ENCODE data around the gene SUPT4H1.

SUPT4H1 gene

GRCh38 chr17:58384897-58385296, 32.9 kb upstream of the SUPT4H1 start:
- H3K4me1 Mint-ChIP-seq (ENCODE audit: low read depth), result peaks cover 30% of the 10 kb centered on the region
- no peaks in the 10 kb centered on the region for H3K9me3 Mint-ChIP-seq (ENCODE audit: low read depth)
- H3K36me3 Mint-ChIP-seq, result peaks cover 2% of the 10 kb centered on the region
- peak overlapping the region; percentile 56 for H3K27ac Mint-ChIP-seq
- H3K27me3 Mint-ChIP-seq, result no peaks in the 10 kb centered on the region
- no peak overlapping the region for H3K4me3 Mint-ChIP-seq

- Mint-ChIP-seq H3K4me1 (ENCODE audit: low read depth) (peaks cover 38% of the 10 kb centered on the region), H3K27ac (no peak overlapping the region), H3K27me3 (no peaks in the 10 kb centered on the region), H3K9me3 (ENCODE audit: low read depth) (no peaks in the 10 kb centered on the region), H3K36me3 (peaks cover 2% of the 10 kb centered on the region), H3K4me3 (no peak overlapping the region)
These were observed 32.0 kb upstream of the SUPT4H1 start for GRCh38 chr17:58383892-58384462.

GRCh38 chr17:58382872-58383242, 30.9 kb upstream of the SUPT4H1 start:
- Mint-ChIP-seq H3K27me3 (no peaks in the 10 kb centered on the region), H3K9me3 (ENCODE audit: low read depth) (no peaks in the 10 kb centered on the region), H3K27ac (no peak overlapping the region), H3K4me1 (ENCODE audit: low read depth) (peaks cover 41% of the 10 kb centered on the region), H3K4me3 (peak overlapping the region; percentile 22), H3K36me3 (peaks cover 2% of the 10 kb centered on the region)

- Mint-ChIP-seq H3K4me3 (peak overlapping the region; percentile 22), H3K36me3 (peaks cover 2% of the 10 kb centered on the region), H3K9me3 (ENCODE audit: low read depth) (no peaks in the 10 kb centered on the region), H3K27ac (peak overlapping the region; percentile 6), H3K4me1 (ENCODE audit: low read depth) (peaks cover 43% of the 10 kb centered on the region), H3K27me3 (no peaks in the 10 kb centered on the region)
These were observed 30.3 kb upstream of the SUPT4H1 start for GRCh38 chr17:58382108-58382871.

GRCh38 chr17:58381124-58382035, 29.4 kb upstream of the SUPT4H1 start:
- no peaks in the 10 kb centered on the region for H3K27me3 Mint-ChIP-seq
- peaks cover 2% of the 10 kb centered on the region for H3K36me3 Mint-ChIP-seq
- H3K4me1 Mint-ChIP-seq (ENCODE audit: low read depth), result peaks cover 44% of the 10 kb centered on the region
- H3K4me3 Mint-ChIP-seq, result no peak overlapping the region
- H3K9me3 Mint-ChIP-seq (ENCODE audit: low read depth), result no peaks in the 10 kb centered on the region
- H3K27ac Mint-ChIP-seq, result peak overlapping the region; percentile 6

DNA sequence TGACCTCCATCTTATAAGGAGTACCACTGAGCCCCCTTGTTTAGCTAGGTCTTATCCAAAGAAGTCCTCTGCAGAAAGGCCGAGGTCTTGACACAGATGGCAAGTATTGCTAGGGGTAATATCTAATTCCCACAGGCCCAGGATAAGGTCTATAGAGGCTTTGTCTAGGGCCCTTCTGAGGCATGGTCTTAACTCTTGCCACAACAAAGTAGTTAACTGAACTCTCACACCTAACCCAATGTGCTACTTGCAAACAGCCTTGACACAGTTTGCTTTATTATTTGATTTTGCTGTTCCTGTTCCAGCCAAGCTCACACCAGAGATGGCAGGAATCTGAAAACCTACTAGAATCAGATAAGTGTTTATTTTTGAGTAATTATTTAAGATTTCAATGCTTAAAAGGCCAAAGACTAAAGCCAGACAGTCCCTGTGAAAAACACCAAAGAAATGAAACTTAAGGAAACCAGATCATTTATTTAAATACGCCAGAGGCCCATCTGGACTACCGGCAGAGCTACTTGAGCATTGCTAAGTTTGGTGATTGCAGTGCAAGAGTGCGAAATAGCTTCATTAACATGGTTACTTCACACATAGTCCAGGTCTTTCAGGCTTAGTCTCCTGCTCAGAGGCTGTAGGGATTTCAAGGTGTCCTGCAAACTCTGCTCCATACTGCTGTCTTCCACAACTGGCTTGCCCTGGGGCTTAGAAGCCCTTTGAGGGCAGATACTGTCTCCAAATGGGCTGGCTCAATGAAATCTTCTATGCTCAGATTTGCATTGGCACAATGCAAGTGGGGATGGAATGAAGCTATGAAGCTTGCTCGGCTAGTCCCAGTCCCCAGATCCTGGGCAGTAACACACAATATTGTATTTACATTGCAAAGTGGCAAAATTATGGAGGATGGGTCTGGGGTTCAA, 28.5 kb upstream of the SUPT4H1 start:
- no peaks in the 10 kb centered on the region for H3K9me3 Mint-ChIP-seq (ENCODE audit: low read depth)
- peaks cover 44% of the 10 kb centered on the region for H3K4me1 Mint-ChIP-seq (ENCODE audit: low read depth)
- H3K27ac Mint-ChIP-seq, result no peak overlapping the region
- H3K4me3 Mint-ChIP-seq, result no peak overlapping the region
- no peaks in the 10 kb centered on the region for H3K27me3 Mint-ChIP-seq
- H3K36me3 Mint-ChIP-seq, result peaks cover 2% of the 10 kb centered on the region

GRCh38 chr17:58379511-58379824, 27.5 kb upstream of the SUPT4H1 start:
- Mint-ChIP-seq H3K27me3 (no peaks in the 10 kb centered on the region), H3K27ac (no peak overlapping the region), H3K36me3 (peaks cover 2% of the 10 kb centered on the region), H3K4me3 (no peak overlapping the region), H3K9me3 (ENCODE audit: low read depth) (no peaks in the 10 kb centered on the region), H3K4me1 (ENCODE audit: low read depth) (peaks cover 44% of the 10 kb centered on the region)

DNA sequence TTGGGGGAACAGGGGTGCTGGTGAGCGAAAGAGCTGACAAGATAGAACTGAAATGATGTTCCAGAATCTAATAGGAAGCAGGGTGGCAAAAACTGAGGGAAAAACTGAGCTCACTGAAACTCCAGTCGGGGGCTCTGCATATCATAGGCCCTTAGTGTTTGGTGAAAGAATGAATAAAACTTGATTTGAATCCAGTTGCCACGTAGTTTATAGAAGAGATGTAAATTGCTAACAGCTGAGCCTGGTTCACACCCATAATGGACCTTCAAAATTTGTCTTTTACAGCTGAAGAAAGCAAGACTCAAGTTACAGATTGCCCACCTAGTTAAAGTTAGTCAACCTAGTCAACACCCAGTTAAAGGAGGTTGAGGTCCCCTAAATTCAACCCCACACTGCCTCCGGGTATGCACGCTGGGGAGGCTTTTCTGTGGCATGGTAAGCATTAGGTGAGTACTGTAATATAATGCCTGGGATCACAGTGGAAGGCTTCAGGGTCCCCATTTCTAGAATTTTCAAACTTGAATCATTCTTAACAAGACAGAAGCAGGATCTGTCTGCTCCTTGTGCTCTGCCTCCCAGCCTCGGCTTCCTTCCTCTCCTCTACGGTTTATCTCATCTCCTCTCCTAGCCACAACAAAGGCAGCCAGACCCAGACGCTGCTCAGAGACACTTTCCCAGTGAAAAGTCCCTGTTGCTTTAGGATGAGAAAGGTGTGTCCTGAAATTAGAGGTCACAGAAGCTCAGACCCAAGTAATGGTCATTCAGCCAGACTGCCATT, 26.9 kb upstream of the SUPT4H1 start:
- peaks cover 2% of the 10 kb centered on the region for H3K36me3 Mint-ChIP-seq
- H3K27me3 Mint-ChIP-seq, result no peaks in the 10 kb centered on the region
- H3K27ac Mint-ChIP-seq, result no peak overlapping the region
- peaks cover 44% of the 10 kb centered on the region for H3K4me1 Mint-ChIP-seq (ENCODE audit: low read depth)
- no peaks in the 10 kb centered on the region for H3K9me3 Mint-ChIP-seq (ENCODE audit: low read depth)
- no peak overlapping the region for H3K4me3 Mint-ChIP-seq

GRCh38 chr17:58377661-58378060, 25.7 kb upstream of the SUPT4H1 start:
- Mint-ChIP-seq H3K36me3 (peaks cover 2% of the 10 kb centered on the region), H3K27ac (no peak overlapping the region), H3K4me1 (ENCODE audit: low read depth) (peaks cover 39% of the 10 kb centered on the region), H3K27me3 (no peaks in the 10 kb centered on the region), H3K4me3 (no peak overlapping the region), H3K9me3 (ENCODE audit: low read depth) (no peaks in the 10 kb centered on the region)

DNA sequence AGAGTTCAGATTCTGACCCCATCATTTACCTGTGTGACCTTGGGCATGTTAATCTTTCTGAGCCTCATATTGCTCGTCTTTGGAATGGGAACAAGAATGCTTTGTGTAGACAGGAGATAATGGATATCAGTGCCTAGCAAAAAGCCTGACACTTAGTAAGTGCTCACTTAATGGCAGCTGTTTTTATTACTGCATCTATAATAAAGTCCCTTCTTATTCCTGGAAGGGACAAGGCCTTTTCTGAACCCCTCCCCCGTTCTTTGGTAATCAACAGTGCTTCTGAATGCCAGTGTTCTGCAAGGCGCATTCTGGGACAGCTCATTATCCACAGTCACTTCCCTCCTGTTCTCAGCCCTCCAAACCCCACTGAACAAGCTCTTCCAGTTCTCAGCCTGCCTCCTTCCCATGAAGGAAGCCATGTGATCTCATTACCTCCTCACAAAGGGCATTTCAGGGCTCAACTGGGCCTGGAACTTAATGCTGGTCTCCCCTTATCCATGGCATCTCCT, 25.1 kb upstream of the SUPT4H1 start:
- H3K36me3 Mint-ChIP-seq, result peaks cover 2% of the 10 kb centered on the region
- no peaks in the 10 kb centered on the region for H3K9me3 Mint-ChIP-seq (ENCODE audit: low read depth)
- no peak overlapping the region for H3K27ac Mint-ChIP-seq
- no peak overlapping the region for H3K4me3 Mint-ChIP-seq
- H3K4me1 Mint-ChIP-seq (ENCODE audit: low read depth), result peaks cover 34% of the 10 kb centered on the region
- no peaks in the 10 kb centered on the region for H3K27me3 Mint-ChIP-seq

DNA sequence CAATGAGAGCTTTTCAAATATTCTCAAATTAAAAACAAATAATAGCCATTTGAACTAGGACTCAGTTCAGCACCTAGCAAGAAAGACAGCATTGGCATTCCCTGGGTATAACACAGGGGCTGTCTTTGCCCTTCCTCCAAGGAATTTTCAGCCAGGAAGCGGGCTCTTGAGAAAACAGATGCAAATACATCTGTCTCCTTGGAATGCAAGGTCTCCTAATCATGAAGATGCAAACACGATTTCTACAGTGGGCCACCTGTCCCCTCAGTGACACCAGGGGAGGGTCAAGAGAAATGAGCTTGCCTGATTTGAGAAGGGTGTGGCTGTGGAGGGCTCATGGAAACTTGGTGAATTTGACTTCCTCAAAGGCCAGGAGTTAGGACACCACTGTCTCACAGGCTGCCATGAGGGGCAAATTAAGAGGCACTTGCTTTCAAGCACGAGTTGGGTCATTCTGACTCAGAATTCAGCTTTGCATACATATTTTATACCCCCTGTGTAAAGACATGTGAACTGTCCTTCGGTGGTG, 24.5 kb upstream of the SUPT4H1 start:
- no peaks in the 10 kb centered on the region for H3K9me3 Mint-ChIP-seq (ENCODE audit: low read depth)
- H3K4me3 Mint-ChIP-seq, result no peak overlapping the region
- peaks cover 4% of the 10 kb centered on the region for H3K36me3 Mint-ChIP-seq
- no peak overlapping the region for H3K27ac Mint-ChIP-seq
- no peaks in the 10 kb centered on the region for H3K27me3 Mint-ChIP-seq
- H3K4me1 Mint-ChIP-seq (ENCODE audit: low read depth), result peaks cover 30% of the 10 kb centered on the region

- H3K4me3 Mint-ChIP-seq, result no peak overlapping the region
- no peak overlapping the region for H3K27ac Mint-ChIP-seq
- no peaks in the 10 kb centered on the region for H3K9me3 Mint-ChIP-seq (ENCODE audit: low read depth)
- peaks cover 2% of the 10 kb centered on the region for H3K36me3 Mint-ChIP-seq
- no peaks in the 10 kb centered on the region for H3K27me3 Mint-ChIP-seq
- H3K4me1 Mint-ChIP-seq (ENCODE audit: low read depth), result peaks cover 28% of the 10 kb centered on the region
These were observed 23.8 kb upstream of the SUPT4H1 start for GRCh38 chr17:58375811-58376210.

DNA sequence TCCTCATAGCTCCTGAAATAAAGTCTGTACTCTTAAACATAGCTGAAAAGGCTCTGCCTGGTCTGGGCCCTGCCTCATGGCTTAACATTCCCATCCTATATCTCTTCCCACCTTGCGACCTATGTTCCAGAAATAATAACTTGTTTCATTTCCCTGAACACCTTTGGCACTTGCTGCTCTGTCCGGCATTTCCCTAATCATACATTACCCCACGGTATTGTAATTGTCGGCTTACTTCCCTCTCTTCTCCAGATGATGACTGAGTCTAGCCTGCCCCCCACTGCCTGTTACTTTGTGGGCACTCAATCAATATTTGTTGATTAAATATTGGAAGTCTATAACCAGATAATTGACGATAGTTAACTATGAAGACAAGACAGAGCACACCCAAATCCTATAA, 23.3 kb upstream of the SUPT4H1 start:
- Mint-ChIP-seq H3K27ac (no peak overlapping the region), H3K4me1 (ENCODE audit: low read depth) (peaks cover 25% of the 10 kb centered on the region), H3K9me3 (ENCODE audit: low read depth) (no peaks in the 10 kb centered on the region), H3K36me3 (peaks cover 2% of the 10 kb centered on the region), H3K4me3 (no peak overlapping the region), H3K27me3 (no peaks in the 10 kb centered on the region)

Measured in activated naive CD8-positive, alpha-beta T cell (primary cell).